Activated CD4-positive, alpha-beta T cell treated with anti-CD3 and anti-CD28 coated beads, Interleukin-10, Interleukin-2, amounts not matched to agents 100 ng/mL and 50 ng/mL, durations not matched to agents 16 hours and 8 hours (primary cell): ENCODE data around the gene IDH1.
A peak's percentile ranks its signal among the peaks of the same experiment; 100 is the strongest.
"Not testable (repeated sequence)": the region's sequence is repeated elsewhere in the genome, so short reads cannot be mapped to it uniquely, and the experiment has no call there.

Source experiments
- DNase-seq: peaks from one replicate; pipeline ENCODE4 v3.0.0-alpha.2; 2020

IDH1 gene

GRCh38 chr2:208254871-208255556 is at the start of gene IDH1:
Gene IDH1 (minus strand): TSS chr2:208255071. CDS start chr2:208251551, 3,520 bp downstream.
- DNase-seq, result peak; percentile 95

- no peak for DNase-seq
These were observed 49.3 kb upstream of the IDH1 start for GRCh38 chr2:208304157-208304556.

- no peak for DNase-seq
These were observed 46.2 kb upstream of the IDH1 start for GRCh38 chr2:208300847-208301618.

- DNase-seq, result no peak
These were observed 43.1 kb upstream of the IDH1 start for GRCh38 chr2:208297961-208298360.

GRCh38 chr2:208296610-208297009 is 41.7 kb upstream of the IDH1 start:
- DNase-seq, result no peak

GRCh38 chr2:208295834-208296233 is 41.0 kb upstream of the IDH1 start:
- DNase-seq, result no peak

GRCh38 chr2:208294482-208295024 is 39.7 kb upstream of the IDH1 start:
- no peak for DNase-seq

- no peak for DNase-seq
These were observed 31.0 kb upstream of the IDH1 start for GRCh38 chr2:208285853-208286252.

- DNase-seq, result peak; percentile 2
These were observed 26.1 kb upstream of the IDH1 start for GRCh38 chr2:208280933-208281332.

GRCh38 chr2:208280234-208280633 is 25.4 kb upstream of the IDH1 start:
- DNase-seq, result no peak

- DNase-seq, result no peak
These were observed 24.4 kb upstream of the IDH1 start for GRCh38 chr2:208279236-208279635.

- DNase-seq, result no peak
These were observed 23.7 kb upstream of the IDH1 start for GRCh38 chr2:208278549-208278948.

- no peak for DNase-seq
These were observed 19.9 kb upstream of the IDH1 start for GRCh38 chr2:208274748-208275147.

- DNase-seq, result no peak
These were observed 14.2 kb upstream of the IDH1 start for GRCh38 chr2:208269091-208269490.

- no peak for DNase-seq
These were observed 13.5 kb upstream of the IDH1 start for GRCh38 chr2:208268156-208268952.

GRCh38 chr2:208267526-208267925 is 12.7 kb upstream of the IDH1 start:
- not testable (repeated sequence) for DNase-seq

GRCh38 chr2:208266936-208267335 is 12.1 kb upstream of the IDH1 start:
- peak; percentile 20 for DNase-seq

GRCh38 chr2:208266553-208266893 is 11.7 kb upstream of the IDH1 start:
- no peak for DNase-seq

- peak; percentile 97 for DNase-seq
These were observed 11.1 kb upstream of the IDH1 start, which contains the start of gene PIKFYVE for GRCh38 chr2:208265801-208266552. Gene PIKFYVE (plus strand): TSS chr2:208266255. CDS start chr2:208271520, 5,265 bp downstream.

- peak; percentile 71 for DNase-seq
These were observed 10.5 kb upstream of the IDH1 start for GRCh38 chr2:208265371-208265800.

GRCh38 chr2:208256849-208257813 is 2.3 kb upstream of the IDH1 start:
- not testable (repeated sequence) for DNase-seq
